ENCODE measurements around the gene METTL4.

Gene METTL4

DNA sequence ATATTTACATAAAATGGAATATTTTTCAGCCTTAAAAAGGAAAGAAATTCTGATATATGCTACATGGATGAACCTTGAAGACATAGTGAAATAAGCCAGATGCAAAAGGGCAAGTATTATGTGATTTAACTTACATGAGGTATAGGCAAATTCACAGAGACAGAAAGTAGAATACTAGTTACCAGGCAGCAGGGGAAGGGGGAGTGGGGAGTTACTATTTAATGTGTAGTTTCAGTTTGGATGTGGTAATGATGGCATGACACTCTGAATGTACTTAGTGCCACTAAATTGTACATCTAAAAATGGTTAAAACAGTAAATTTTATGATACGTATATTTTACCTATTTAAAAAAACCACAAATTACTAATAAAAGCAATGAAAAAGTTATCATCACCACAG, 12.1 kb downstream of the METTL4 start:
- Histone ChIP-seq H3K9ac (ENCODE audit: low read length) (no peak overlapping the region), H3K27ac (ENCODE audit: low read length) (no peak overlapping the region), H3K4me3 (ENCODE audit: low read length) (no peak overlapping the region), H3K9me2 (replicated peaks; ENCODE audit: insufficient read depth, low read length) (no peaks in the 10 kb centered on the region), H4K20me1 (ENCODE audit: insufficient read depth, low read length) (no peaks in the 10 kb centered on the region), H3F3A (ENCODE audit: insufficient read depth, low read length) (no peaks in the 10 kb centered on the region), H3K9me3 (replicated peaks; ENCODE audit: insufficient read depth, low read length) (no peaks in the 10 kb centered on the region), H3K27me3 (replicated peaks; ENCODE audit: insufficient read depth, low read length) (no peaks in the 10 kb centered on the region), H3K79me2 (ENCODE audit: low read length) (no peaks in the 10 kb centered on the region), H3K36me3 (replicated peaks; ENCODE audit: insufficient read depth, low read length) (no peaks in the 10 kb centered on the region), H3K4me1 (ENCODE audit: low read length) (no peaks in the 10 kb centered on the region), H2AFZ (ENCODE audit: low read length) (no peak overlapping the region), H3K4me2 (ENCODE audit: low read depth, low read length) (no peak overlapping the region)
- peak; percentile 9 for DNase-seq
- TF ChIP-seq, protein P1, sequence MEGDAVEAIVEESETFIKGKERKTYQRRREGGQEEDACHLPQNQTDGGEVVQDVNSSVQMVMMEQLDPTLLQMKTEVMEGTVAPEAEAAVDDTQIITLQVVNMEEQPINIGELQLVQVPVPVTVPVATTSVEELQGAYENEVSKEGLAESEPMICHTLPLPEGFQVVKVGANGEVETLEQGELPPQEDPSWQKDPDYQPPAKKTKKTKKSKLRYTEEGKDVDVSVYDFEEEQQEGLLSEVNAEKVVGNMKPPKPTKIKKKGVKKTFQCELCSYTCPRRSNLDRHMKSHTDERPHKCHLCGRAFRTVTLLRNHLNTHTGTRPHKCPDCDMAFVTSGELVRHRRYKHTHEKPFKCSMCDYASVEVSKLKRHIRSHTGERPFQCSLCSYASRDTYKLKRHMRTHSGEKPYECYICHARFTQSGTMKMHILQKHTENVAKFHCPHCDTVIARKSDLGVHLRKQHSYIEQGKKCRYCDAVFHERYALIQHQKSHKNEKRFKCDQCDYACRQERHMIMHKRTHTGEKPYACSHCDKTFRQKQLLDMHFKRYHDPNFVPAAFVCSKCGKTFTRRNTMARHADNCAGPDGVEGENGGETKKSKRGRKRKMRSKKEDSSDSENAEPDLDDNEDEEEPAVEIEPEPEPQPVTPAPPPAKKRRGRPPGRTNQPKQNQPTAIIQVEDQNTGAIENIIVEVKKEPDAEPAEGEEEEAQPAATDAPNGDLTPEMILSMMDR (IDR thresholded peaks at IDR 0.05; ENCODE audit: low read length): no peak
- TF ChIP-seq EZH2 (optimal IDR thresholded peaks at IDR 0.05; ENCODE audit: low read depth, low read length) (no peak), EZH2phosphoT487 (IDR thresholded peaks at IDR 0.05; ENCODE audit: low read length) (no peak)

DNA sequence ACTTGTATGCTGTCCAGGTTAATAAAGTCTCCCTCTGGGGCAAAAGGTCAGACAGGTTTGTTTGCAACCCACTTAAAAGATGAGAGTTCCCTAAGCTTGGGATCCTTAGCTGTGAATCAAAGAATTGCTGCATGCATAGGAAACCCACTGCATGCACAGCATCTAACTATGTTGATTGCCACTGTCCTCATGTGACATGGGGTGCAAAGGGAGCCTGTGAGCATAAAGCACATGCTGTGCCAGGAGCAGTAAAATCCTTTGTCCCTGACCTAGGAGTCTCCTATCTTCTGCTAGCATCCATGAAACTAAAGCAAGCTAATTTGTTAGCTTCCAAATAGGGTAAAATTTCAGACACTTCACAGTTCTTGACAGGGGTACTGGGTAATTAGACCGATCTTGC, 13.8 kb downstream of the METTL4 start:
- TF ChIP-seq EZH2 (optimal IDR thresholded peaks at IDR 0.05; ENCODE audit: low read depth, low read length) (no peak), EZH2phosphoT487 (IDR thresholded peaks at IDR 0.05; ENCODE audit: low read length) (no peak)
- TF ChIP-seq, protein P1 (IDR thresholded peaks at IDR 0.05; ENCODE audit: low read length): no peak
- Histone ChIP-seq H3K27ac (ENCODE audit: low read length) (no peak overlapping the region), H3K4me1 (ENCODE audit: low read length) (no peaks in the 10 kb centered on the region), H3K4me3 (ENCODE audit: low read length) (no peak overlapping the region), H3K36me3 (replicated peaks; ENCODE audit: insufficient read depth, low read length) (no peaks in the 10 kb centered on the region), H3K9me3 (replicated peaks; ENCODE audit: insufficient read depth, low read length) (no peaks in the 10 kb centered on the region), H3K79me2 (ENCODE audit: low read length) (no peaks in the 10 kb centered on the region), H4K20me1 (ENCODE audit: insufficient read depth, low read length) (no peaks in the 10 kb centered on the region), H3K27me3 (replicated peaks; ENCODE audit: insufficient read depth, low read length) (no peaks in the 10 kb centered on the region), H3F3A (ENCODE audit: insufficient read depth, low read length) (no peaks in the 10 kb centered on the region), H3K4me2 (ENCODE audit: low read depth, low read length) (no peak overlapping the region), H3K9ac (ENCODE audit: low read length) (no peak overlapping the region), H3K9me2 (replicated peaks; ENCODE audit: insufficient read depth, low read length) (no peaks in the 10 kb centered on the region), H2AFZ (ENCODE audit: low read length) (no peak overlapping the region)
- DNase-seq: no peak

DNA sequence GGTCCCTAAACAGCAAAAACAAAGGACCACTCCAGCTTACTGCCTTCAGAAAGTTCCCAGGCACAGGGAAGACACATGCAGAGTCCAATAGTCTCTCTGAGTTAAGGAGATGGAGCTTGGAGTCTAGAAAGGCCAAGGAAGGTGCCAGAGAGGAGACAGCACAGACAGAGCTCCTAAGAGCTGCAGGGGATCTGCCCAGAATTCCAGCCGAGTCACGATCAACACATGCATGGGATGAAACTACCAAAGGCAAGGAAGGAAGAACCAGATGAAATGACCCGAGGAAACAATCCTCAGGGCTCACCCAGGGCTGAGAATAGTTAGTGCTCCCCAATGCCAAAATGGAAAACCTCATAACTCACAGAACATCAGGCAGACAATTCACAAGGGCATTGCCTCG, 15.4 kb downstream of the METTL4 start:
- TF ChIP-seq EZH2phosphoT487 (IDR thresholded peaks at IDR 0.05; ENCODE audit: low read length) (no peak), EZH2 (optimal IDR thresholded peaks at IDR 0.05; ENCODE audit: low read depth, low read length) (no peak)
- TF ChIP-seq, protein P1 (IDR thresholded peaks at IDR 0.05; ENCODE audit: low read length): no peak
- Histone ChIP-seq H3K27ac (ENCODE audit: low read length) (no peak overlapping the region), H3K9me2 (replicated peaks; ENCODE audit: insufficient read depth, low read length) (no peaks in the 10 kb centered on the region), H3K4me1 (ENCODE audit: low read length) (no peaks in the 10 kb centered on the region), H4K20me1 (ENCODE audit: insufficient read depth, low read length) (no peaks in the 10 kb centered on the region), H3F3A (ENCODE audit: insufficient read depth, low read length) (no peaks in the 10 kb centered on the region), H3K9me3 (replicated peaks; ENCODE audit: insufficient read depth, low read length) (no peaks in the 10 kb centered on the region), H3K9ac (ENCODE audit: low read length) (no peak overlapping the region), H2AFZ (ENCODE audit: low read length) (no peak overlapping the region), H3K79me2 (ENCODE audit: low read length) (no peaks in the 10 kb centered on the region), H3K27me3 (replicated peaks; ENCODE audit: insufficient read depth, low read length) (no peaks in the 10 kb centered on the region), H3K4me3 (ENCODE audit: low read length) (no peak overlapping the region), H3K36me3 (replicated peaks; ENCODE audit: insufficient read depth, low read length) (no peaks in the 10 kb centered on the region), H3K4me2 (ENCODE audit: low read depth, low read length) (no peak overlapping the region)
- no peak for DNase-seq
